Stimulated activated CD4-positive, alpha-beta T cell treated with anti-CD3 and anti-CD28 coated beads, Interleukin-15, amount 100 ng/mL, for 48 hours (primary cell): ENCODE results near the gene NDC80.
"Not testable (repeated sequence)": the region's sequence is repeated elsewhere in the genome, so short reads cannot be mapped to it uniquely, and the experiment has no call there.

ENCODE experiments used
- DNase-seq, 2 donors: peaks; one replicate each; pipeline ENCODE4 v3.0.0-alpha.2; 2020; ENCODE audit warnings: low read depth in 2 of 2

Gene NDC80

GRCh38 chr18:2625217-2625616, 53.9 kb downstream of the NDC80 start:
- no peak for DNase-seq

GRCh38 chr18:2627821-2628276, 56.5 kb downstream of the NDC80 start:
- peak in 1 of 2 donors; percentile 18 for DNase-seq

GRCh38 chr18:2629003-2629402, 57.6 kb downstream of the NDC80 start:
- no peak for DNase-seq

GRCh38 chr18:2635586-2635985, 64.2 kb downstream of the NDC80 start:
- DNase-seq, result no peak

GRCh38 chr18:2636126-2636631, 64.8 kb downstream of the NDC80 start:
- no peak for DNase-seq

GRCh38 chr18:2641638-2642037, 70.3 kb downstream of the NDC80 start:
- DNase-seq, result no peak

- DNase-seq, result no peak
Measured at GRCh38 chr18:2642771-2643170, 71.4 kb downstream of the NDC80 start.

GRCh38 chr18:2644535-2644934, 73.2 kb downstream of the NDC80 start:
- DNase-seq, result no peak

GRCh38 chr18:2651981-2652380, 80.6 kb downstream of the NDC80 start:
- no peak for DNase-seq

- DNase-seq, result no peak
Measured at GRCh38 chr18:2653467-2653866, 82.1 kb downstream of the NDC80 start.

GRCh38 chr18:2654169-2654927, 83.0 kb downstream of the NDC80 start:
- DNase-seq, result no peak

GRCh38 chr18:2654928-2655177, 83.5 kb downstream of the NDC80 start:
- peak; percentile 47 to 48 for DNase-seq

GRCh38 chr18:2655178-2655953, 84.0 kb downstream of the NDC80 start, which contains the start of gene SMCHD1:
Gene SMCHD1, plus strand, starts transcription at chr18:2655726. Its CDS starts 350 bp downstream, at chr18:2656076.
- DNase-seq, result peak; percentile 83 to 93

GRCh38 chr18:2655954-2656236, 84.5 kb downstream of the NDC80 start:
- DNase-seq, result no peak

GRCh38 chr18:2656237-2656980, 85.1 kb downstream of the NDC80 start:
- peak in 1 of 2 donors; percentile 26 for DNase-seq

- DNase-seq, result no peak
Measured at GRCh38 chr18:2656981-2657512, 85.7 kb downstream of the NDC80 start.

GRCh38 chr18:2657788-2658458, 86.6 kb downstream of the NDC80 start:
- DNase-seq, result no peak

GRCh38 chr18:2660849-2661248, 89.5 kb downstream of the NDC80 start:
- DNase-seq, result not testable (repeated sequence)

GRCh38 chr18:2662288-2662687, 90.9 kb downstream of the NDC80 start:
- not testable (repeated sequence) for DNase-seq

- DNase-seq, result no peak
Measured at GRCh38 chr18:2662990-2663389, 91.6 kb downstream of the NDC80 start.
